GM12878 (cell line): ENCODE measurements around the gene MPHOSPH9. TPM values are rescaled to one million over a fixed set of nuclear protein-coding genes. Genes with fewer than 3 reads are reported as not detected.

ENCODE experiments used
- ATAC-seq: fragments of 200-7000 bp; cut with Tn5 transposase; 3 replicates; pipeline ENCODE4 v1.9.1; 2020; ENCODE audit warnings: mild to moderate bottlenecking, moderate library complexity
- BruUV-seq: library from RNA; stranded (reverse); fragments of 400-500 nt; replicated peaks from 2 replicates; lab custom pipeline; 2021; lab: Mats Ljungman, UMichigan
- CTCF ChIA-PET: fragments of 300-600 bp; sonication (Branson Sonifier 250); formaldehyde crosslinking; extraction: SDS; loops from one replicate; lab custom pipeline; 2021; ENCODE audit warnings: inconsistent platforms; lab: Yijun Ruan, JAX
- POLR2A ChIA-PET: fragments of 350-600 bp; formaldehyde crosslinking; extraction: SDS; loops from one replicate; lab custom pipeline; 2021; ENCODE audit warnings: inconsistent platforms; lab: Charles Lee
- RAD21 ChIA-PET: fragments of 300-600 bp; sonication (Branson Sonifier 250); formaldehyde crosslinking; loops from one replicate; lab custom pipeline; 2023; ENCODE audit warnings: antibody characterized with exemption; ENCODE audit not compliant: unreplicated experiment; lab: Charles Lee
- SMC1A ChIA-PET: fragments of 300-600 bp; sonication (Branson Sonifier 250); formaldehyde crosslinking; loops from one replicate; lab custom pipeline; 2023; ENCODE audit not compliant: unreplicated experiment, uncharacterized antibody; lab: Charles Lee
- DNase-seq: peaks from one replicate; pipeline ENCODE4 v3.0.0-alpha.2; 2011; ENCODE audit warnings: low read depth, low spot score
- FAIRE-seq: peaks from 3 replicates; lab custom pipeline; 2011; peaks lifted over from hg19 to GRCh38; lab: Jason Lieb, UNC
- H2AFZ ChIP-seq: 2 replicates; pipeline ENCODE4 v1.6.0; 2011; ENCODE audit warnings: low read depth, low read length, control low read depth; ENCODE audit not compliant: control insufficient read depth
- H3K27ac ChIP-seq: 2 replicates; pipeline ENCODE4 v1.5.1; 2011; ENCODE audit warnings: control low read depth; ENCODE audit not compliant: control insufficient read depth, insufficient read depth
- H3K27me3 ChIP-seq, 2 experiments: replicated peaks in 1 of 2; 2 replicates each; pipeline versions ENCODE4 v1.6.0 to v1.6.1; 2011; ENCODE audit warnings: low read length in 1 of 2; ENCODE audit not compliant: control insufficient read depth in 2 of 2, insufficient read depth in 2 of 2
- H3K36me3 ChIP-seq, 2 experiments: 2 replicates each; pipeline ENCODE4 v1.5.1; 2011; ENCODE audit warnings: low read length in 1 of 2; ENCODE audit not compliant: control insufficient read depth in 2 of 2, insufficient read depth in 2 of 2
- H3K4me1 ChIP-seq: 2 replicates; pipeline ENCODE4 v1.6.1; 2011; ENCODE audit warnings: mild to moderate bottlenecking, low read length, moderate library complexity, mixed read lengths; ENCODE audit not compliant: control insufficient read depth, insufficient read depth
- H3K4me2 ChIP-seq: 2 replicates; pipeline ENCODE4 v1.6.0; 2011; ENCODE audit warnings: control low read depth; ENCODE audit not compliant: control insufficient read depth, insufficient read depth
- H3K4me3 ChIP-seq: fragments of 200-600 bp; sonication (generic); 2 replicates; pipeline ENCODE4 v1.5.1; 2016
- H3K79me2 ChIP-seq: 2 replicates; pipeline ENCODE4 v1.6.0; 2011; ENCODE audit warnings: low read length; ENCODE audit not compliant: control insufficient read depth, insufficient read depth
- H3K9ac ChIP-seq: 2 replicates; pipeline ENCODE4 v1.8.0; 2011; ENCODE audit warnings: low read length, control low read depth, mixed read lengths; ENCODE audit not compliant: control insufficient read depth, insufficient read depth
- H3K9me3 ChIP-seq: replicated peaks from 3 replicates; pipeline ENCODE4 v1.5.1; 2011; ENCODE audit warnings: mild to moderate bottlenecking, low read length; ENCODE audit not compliant: control insufficient read depth, insufficient read depth
- H4K20me1 ChIP-seq: 2 replicates; pipeline ENCODE4 v1.6.0; 2011; ENCODE audit not compliant: control insufficient read depth, insufficient read depth
- ASH2L ChIP-seq: fragments of 300-600, 200-600 bp; sonication (generic); IDR thresholded peaks from 2 replicates; pipeline ENCODE4 v1.6.1; 2017; ENCODE audit warnings: low read depth, mild to moderate bottlenecking, borderline replicate concordance
- CBFB ChIP-seq: IDR thresholded peaks from 2 replicates; pipeline ENCODE4 v1.6.1; 2016; ENCODE audit warnings: antibody characterized with exemption, low read depth
- HDAC6 ChIP-seq: fragments of 200-600 bp; sonication (generic); IDR thresholded peaks from one replicate; pipeline ENCODE4 v1.8.0; 2017; ENCODE audit warnings: antibody characterized with exemption; ENCODE audit not compliant: unreplicated experiment
- NBN ChIP-seq: fragments of 450-650 bp; IDR thresholded peaks from 2 replicates; pipeline ENCODE4 v1.6.1; 2016
- PML ChIP-seq: IDR thresholded peaks from 2 replicates; pipeline ENCODE4 v1.6.1; 2012; ENCODE audit warnings: low read length, inconsistent platforms
- POU2F2 ChIP-seq: IDR thresholded peaks from 3 replicates; pipeline ENCODE4 v1.6.1; 2011; ENCODE audit warnings: low read depth, mild to moderate bottlenecking, low read length, borderline replicate concordance
- RCOR1 ChIP-seq: conservative IDR thresholded peaks from 2 replicates; pipeline ENCODE4 v1.6.1; 2012; ENCODE audit warnings: low read depth, low read length, improper control_type of control experiment
- RUNX3 ChIP-seq: IDR thresholded peaks from 2 replicates; pipeline ENCODE4 v1.6.1; 2012; ENCODE audit warnings: low read length, inconsistent platforms
- SREBF2 ChIP-seq: IDR thresholded peaks from 2 replicates; pipeline ENCODE4 v1.6.1; 2012; ENCODE audit warnings: mild to moderate bottlenecking, low read length
- TBL1XR1 ChIP-seq: IDR thresholded peaks from 2 replicates; pipeline ENCODE4 v1.6.1; 2012; ENCODE audit warnings: low read depth, low read length, improper control_type of control experiment
- TCF7 ChIP-seq: IDR thresholded peaks from 2 replicates; pipeline ENCODE4 v1.6.1; 2014; ENCODE audit warnings: antibody characterized with exemption, borderline replicate concordance
- WGBS: methylation state at CpG from one replicate; pipeline ENCODE4 v1.1.6; 2016; ENCODE audit warnings: low lambda C conversion rate; ENCODE audit not compliant: insufficient replicate concordance, insufficient coverage; ENCODE audit errors: missing lambda C conversion rate; 5-methylcytosine and 5-hydroxymethylcytosine counted together
- in situ Hi-C: fragments of 300-500 bp; cut with MboI; formaldehyde crosslinking; loops from 9 replicates; pipeline ENCODE4 v1.14.3; 2018; ENCODE audit warnings: mixed read lengths
- intact Hi-C: fragments of 100-400 bp; cut with micrococcal nuclease; formaldehyde crosslinking; loops from one replicate; pipeline ENCODE4 v1.14.2; 2022; ENCODE audit not compliant: unreplicated experiment
- polyA plus RNA-seq, 11 experiments: library from polyadenylated mRNA; depleted of rRNA in 4 of 11; unstranded in 6 of 11; stranded (reverse) in 5 of 11; fragments of >200 nt; fragmentation: Nextera tagmentation in 4 of 11; fragmentation: Illumina TruSeq in 1 of 11; extraction: Ambion mirVana in 4 of 11; extraction: Trizol in 1 of 11; gene quantifications; 1 replicate in 1 of 11; 2 replicates in 10 of 11; pipeline versions ENCODE4 v1.2.1 to v1.2.3, GENCODE V29; 2011 to 2016; ENCODE audit warnings: inconsistent platforms in 2 of 11, missing spikeins in 2 of 11, low read depth in 1 of 11
- total RNA-seq, 4 experiments: library from RNA; depleted of rRNA in 3 of 4; stranded (reverse); fragments of >200 nt in 3 of 4; fragmentation: Illumina TruSeq in 1 of 4; extraction: Trizol in 1 of 4; gene quantifications; 2 replicates each; pipeline versions ENCODE4 v1.2.1 to v1.2.3, GENCODE V29; 2013 to 2021
- TF ChIP-seq, protein P1 (sequence below): fragments of 450-650 bp; conservative IDR thresholded peaks from 2 replicates; pipeline ENCODE4 v1.6.1; 2017; ENCODE audit warnings: mild to moderate bottlenecking, moderate library complexity
- TF ChIP-seq, protein P2 (sequence below): IDR thresholded peaks from 2 replicates; pipeline ENCODE4 v1.6.1; 2012; ENCODE audit warnings: mild to moderate bottlenecking, low read depth, low read length
- TF ChIP-seq, protein P3 (sequence below): fragments of 450-650 bp; IDR thresholded peaks from 2 replicates; pipeline ENCODE4 v1.6.1; 2017; ENCODE audit warnings: borderline replicate concordance
- TF ChIP-seq, protein P4 (sequence below): fragments of 450-650 bp; IDR thresholded peaks from 2 replicates; pipeline ENCODE4 v1.6.1; 2017; ENCODE audit warnings: low read depth, mild to moderate bottlenecking, moderate library complexity

Gene MPHOSPH9
- total and polyA plus RNA-seq, 10 of the 15 experiments (the other 5 are each of a cell fraction or from before 2014, with no cell fraction given): 11.5 to 72.2 (median 45.7) TPM

DNA sequence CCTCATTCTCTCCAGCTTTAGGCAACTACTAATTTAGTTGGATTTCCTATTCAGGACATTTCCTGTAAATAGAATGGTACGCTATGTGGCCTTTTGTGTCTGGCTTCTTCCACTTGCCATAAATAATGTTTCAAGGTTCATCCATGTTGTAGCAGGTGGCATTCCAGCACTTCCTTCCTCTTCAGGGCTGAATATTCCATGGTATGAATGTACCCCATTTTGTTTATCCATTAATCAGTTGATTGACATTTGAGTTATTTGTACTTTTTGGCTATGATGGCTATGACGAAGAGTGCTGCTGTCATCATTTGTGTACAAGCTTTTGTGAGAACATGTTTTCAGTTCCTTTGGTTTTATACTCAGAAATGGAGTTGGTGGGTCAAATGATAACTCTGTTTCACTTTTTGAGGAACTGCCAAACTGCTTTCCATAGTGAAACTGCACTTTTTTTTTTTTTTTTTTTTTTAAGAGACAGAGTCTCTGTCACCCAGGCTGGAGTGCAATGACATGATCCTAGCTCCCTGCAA is 45.2 kb upstream of the MPHOSPH9 start:
- Histone ChIP-seq H3K4me2 (peak overlapping the region; percentile 65), H3K4me3 (peak overlapping the region; percentile 20; the same call in 1 of the 2 replicates), H3K9ac (no peak overlapping the region), H2AFZ (peak overlapping the region; percentile 67), H3K9me3 (no peaks in the 10 kb centered on the region), H3K27me3 (no peaks in the 10 kb centered on the region), H3K79me2 (no peaks in the 10 kb centered on the region), H3K36me3 (no peaks in the 10 kb centered on the region), H3K4me1 (peaks cover 4% of the 10 kb centered on the region; the same call in 1 of the 2 replicates), H4K20me1 (no peaks in the 10 kb centered on the region), H3K27ac (peak overlapping the region; percentile 30; the same call in 1 of the 2 replicates)
- ChIA-PET SMC1A (interaction anchor here (0.6 to 1.6 kb wide), 7 partner anchors 15 to 310 kb away, joined by 3 to 6 read pairs (median 4); no protein-coding TSS in a partner anchor), POLR2A (interaction anchor here (0.6 to 0.7 kb wide), 6 partner anchors 69 to 778 kb away, joined by 3 to 9 read pairs (median 4); partner anchors contain the start of gene ZCCHC8), CTCF (interaction anchor here (0.6 to 1.2 kb wide), 3 partner anchors 40 to 103 kb away, joined by 3 to 4 read pairs (median 4); no protein-coding TSS in a partner anchor), RAD21 (interaction anchor here (0.7 to 1.3 kb wide), 6 partner anchors 45 to 1703 kb away, joined by 3 to 6 read pairs (median 4); partner anchors contain the start of genes MPHOSPH9 and MTRFR)
- FAIRE-seq: peak; percentile 85
- ATAC-seq: peak; percentile 94
- DNase-seq: peak; percentile 79
- intact Hi-C loops: no loop called here
- WGBS: 29% methylated on average over 2 of the region's 2 CpGs
- no TSS peak for BruUV-seq
- in situ Hi-C loops: no loop called here
- TF ChIP-seq RUNX3 (peak; percentile 93), POU2F2 (peak; percentile 52; the same call in 1 of the 3 replicates), TCF7 (no peak), PML (0 out of 2 replicates have a peak, but pooled peaks have one; percentile 46), RCOR1 (no peak), SREBF2 (no peak), TBL1XR1 (peak; percentile 79), ASH2L (no peak), NBN (peak; percentile 89), CBFB (0 out of 2 replicates have a peak, but pooled peaks have one; percentile 33), HDAC6 (no peak)
- TF ChIP-seq, protein P1, sequence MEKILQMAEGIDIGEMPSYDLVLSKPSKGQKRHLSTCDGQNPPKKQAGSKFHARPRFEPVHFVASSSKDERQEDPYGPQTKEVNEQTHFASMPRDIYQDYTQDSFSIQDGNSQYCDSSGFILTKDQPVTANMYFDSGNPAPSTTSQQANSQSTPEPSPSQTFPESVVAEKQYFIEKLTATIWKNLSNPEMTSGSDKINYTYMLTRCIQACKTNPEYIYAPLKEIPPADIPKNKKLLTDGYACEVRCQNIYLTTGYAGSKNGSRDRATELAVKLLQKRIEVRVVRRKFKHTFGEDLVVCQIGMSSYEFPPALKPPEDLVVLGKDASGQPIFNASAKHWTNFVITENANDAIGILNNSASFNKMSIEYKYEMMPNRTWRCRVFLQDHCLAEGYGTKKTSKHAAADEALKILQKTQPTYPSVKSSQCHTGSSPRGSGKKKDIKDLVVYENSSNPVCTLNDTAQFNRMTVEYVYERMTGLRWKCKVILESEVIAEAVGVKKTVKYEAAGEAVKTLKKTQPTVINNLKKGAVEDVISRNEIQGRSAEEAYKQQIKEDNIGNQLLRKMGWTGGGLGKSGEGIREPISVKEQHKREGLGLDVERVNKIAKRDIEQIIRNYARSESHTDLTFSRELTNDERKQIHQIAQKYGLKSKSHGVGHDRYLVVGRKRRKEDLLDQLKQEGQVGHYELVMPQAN: no peak
- TF ChIP-seq, protein P2, sequence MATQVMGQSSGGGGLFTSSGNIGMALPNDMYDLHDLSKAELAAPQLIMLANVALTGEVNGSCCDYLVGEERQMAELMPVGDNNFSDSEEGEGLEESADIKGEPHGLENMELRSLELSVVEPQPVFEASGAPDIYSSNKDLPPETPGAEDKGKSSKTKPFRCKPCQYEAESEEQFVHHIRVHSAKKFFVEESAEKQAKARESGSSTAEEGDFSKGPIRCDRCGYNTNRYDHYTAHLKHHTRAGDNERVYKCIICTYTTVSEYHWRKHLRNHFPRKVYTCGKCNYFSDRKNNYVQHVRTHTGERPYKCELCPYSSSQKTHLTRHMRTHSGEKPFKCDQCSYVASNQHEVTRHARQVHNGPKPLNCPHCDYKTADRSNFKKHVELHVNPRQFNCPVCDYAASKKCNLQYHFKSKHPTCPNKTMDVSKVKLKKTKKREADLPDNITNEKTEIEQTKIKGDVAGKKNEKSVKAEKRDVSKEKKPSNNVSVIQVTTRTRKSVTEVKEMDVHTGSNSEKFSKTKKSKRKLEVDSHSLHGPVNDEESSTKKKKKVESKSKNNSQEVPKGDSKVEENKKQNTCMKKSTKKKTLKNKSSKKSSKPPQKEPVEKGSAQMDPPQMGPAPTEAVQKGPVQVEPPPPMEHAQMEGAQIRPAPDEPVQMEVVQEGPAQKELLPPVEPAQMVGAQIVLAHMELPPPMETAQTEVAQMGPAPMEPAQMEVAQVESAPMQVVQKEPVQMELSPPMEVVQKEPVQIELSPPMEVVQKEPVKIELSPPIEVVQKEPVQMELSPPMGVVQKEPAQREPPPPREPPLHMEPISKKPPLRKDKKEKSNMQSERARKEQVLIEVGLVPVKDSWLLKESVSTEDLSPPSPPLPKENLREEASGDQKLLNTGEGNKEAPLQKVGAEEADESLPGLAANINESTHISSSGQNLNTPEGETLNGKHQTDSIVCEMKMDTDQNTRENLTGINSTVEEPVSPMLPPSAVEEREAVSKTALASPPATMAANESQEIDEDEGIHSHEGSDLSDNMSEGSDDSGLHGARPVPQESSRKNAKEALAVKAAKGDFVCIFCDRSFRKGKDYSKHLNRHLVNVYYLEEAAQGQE: no peak
- TF ChIP-seq, protein P3, sequence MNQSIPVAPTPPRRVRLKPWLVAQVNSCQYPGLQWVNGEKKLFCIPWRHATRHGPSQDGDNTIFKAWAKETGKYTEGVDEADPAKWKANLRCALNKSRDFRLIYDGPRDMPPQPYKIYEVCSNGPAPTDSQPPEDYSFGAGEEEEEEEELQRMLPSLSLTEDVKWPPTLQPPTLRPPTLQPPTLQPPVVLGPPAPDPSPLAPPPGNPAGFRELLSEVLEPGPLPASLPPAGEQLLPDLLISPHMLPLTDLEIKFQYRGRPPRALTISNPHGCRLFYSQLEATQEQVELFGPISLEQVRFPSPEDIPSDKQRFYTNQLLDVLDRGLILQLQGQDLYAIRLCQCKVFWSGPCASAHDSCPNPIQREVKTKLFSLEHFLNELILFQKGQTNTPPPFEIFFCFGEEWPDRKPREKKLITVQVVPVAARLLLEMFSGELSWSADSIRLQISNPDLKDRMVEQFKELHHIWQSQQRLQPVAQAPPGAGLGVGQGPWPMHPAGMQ: no peak
- TF ChIP-seq, protein P4, sequence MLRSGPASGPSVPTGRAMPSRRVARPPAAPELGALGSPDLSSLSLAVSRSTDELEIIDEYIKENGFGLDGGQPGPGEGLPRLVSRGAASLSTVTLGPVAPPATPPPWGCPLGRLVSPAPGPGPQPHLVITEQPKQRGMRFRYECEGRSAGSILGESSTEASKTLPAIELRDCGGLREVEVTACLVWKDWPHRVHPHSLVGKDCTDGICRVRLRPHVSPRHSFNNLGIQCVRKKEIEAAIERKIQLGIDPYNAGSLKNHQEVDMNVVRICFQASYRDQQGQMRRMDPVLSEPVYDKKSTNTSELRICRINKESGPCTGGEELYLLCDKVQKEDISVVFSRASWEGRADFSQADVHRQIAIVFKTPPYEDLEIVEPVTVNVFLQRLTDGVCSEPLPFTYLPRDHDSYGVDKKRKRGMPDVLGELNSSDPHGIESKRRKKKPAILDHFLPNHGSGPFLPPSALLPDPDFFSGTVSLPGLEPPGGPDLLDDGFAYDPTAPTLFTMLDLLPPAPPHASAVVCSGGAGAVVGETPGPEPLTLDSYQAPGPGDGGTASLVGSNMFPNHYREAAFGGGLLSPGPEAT: peak; percentile 84
